ENCODE measurements around the gene RAB20.
"Not testable (repeated sequence)": the region's sequence is repeated elsewhere in the genome, so short reads cannot be mapped to it uniquely, and the experiment has no call there.

Gene RAB20

DNA sequence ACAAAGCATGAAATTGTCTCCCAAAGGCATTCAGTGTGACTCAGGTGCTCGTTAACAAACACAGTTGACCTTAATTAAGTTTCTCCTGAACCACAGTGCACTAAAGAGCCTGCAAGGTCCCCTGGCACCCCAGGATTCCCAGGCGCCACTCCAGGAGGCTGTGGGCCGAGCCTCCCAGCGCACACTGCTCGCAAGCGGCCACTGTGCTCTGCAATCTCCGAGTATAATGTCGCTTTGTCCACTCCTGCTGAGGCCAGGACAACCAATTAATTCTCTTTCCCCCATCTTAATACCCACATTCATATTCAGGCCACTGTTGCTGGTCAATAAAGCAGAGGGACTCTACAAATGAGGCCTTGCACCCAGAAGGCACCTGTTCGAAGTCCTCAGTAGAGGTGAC lies 8.8 kb downstream of the RAB20 start:
- no peak for DNase-seq

DNA sequence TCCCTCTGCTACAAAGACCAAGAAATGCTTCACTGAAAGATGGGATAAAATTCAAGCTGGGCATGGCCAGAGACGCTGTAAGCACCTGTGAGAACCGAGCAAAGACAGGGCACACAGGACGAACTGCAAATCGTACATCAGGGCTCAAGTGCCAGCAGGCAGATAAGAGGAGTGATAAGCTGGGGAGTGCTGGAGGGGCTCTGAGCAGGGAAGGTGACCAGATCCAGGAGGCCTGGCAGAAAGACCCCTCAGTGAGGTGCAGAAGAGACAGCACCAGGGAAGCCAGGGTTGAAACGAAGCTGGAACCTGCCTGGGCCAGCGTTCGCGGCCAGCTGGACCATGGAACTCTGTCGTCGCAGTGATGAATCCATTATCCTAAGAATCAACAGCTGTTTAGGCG lies 10.2 kb downstream of the RAB20 start:
- no peak for DNase-seq

- no peak for DNase-seq
These were observed 11.7 kb downstream of the RAB20 start for GRCh38 chr13:110549795-110550160.

DNA sequence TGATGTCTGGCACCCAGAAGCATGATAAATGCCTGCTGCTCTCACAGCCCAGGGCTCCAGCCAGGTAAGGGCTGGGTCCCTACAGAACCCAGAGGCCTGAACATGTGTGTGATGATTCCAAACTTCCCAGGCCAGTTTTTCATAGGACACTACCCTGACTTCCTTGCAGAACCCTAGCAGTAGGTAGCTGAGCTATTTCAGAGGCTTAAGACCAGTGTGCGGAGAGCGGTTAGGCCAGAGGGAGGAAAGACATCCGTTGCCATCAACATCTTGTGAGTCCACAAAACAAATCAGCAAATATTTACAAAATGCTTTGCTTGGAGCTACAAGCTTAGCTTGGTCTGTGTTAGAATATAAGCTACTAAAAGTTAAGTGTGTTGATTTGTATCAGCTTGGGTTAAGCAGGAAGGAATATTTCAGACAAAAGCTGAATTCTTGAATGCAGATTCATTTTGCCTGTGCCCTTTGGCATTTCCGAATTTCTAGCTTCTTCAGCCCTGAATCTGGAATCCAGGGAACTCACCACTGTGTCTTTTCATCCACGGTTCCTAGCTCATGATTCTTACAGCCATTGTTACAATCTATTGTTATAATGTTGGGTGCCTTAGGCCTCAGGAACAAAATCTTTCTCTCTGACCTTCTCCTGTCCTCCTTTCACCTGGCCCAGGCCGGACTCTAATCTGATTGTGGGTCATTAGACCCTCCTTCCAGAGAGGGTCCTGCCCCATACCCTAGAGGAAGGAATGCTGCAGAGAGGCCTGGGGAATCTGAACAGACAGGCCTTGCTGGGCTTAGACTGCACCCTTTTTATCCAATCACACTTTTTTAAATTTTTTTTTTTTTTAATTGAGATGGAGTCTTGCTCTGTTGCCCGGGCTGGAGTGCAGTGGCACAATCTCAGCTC lies 12.4 kb downstream of the RAB20 start:
- DNase-seq = no peak

- peak; percentile 54 for DNase-seq
These were observed 14.6 kb downstream of the RAB20 start for GRCh38 chr13:110546926-110547325.

- DNase-seq = no peak
These were observed 15.1 kb downstream of the RAB20 start for GRCh38 chr13:110546378-110546777.

- DNase-seq = no peak
These were observed 19.2 kb downstream of the RAB20 start for GRCh38 chr13:110542169-110542796.

- DNase-seq = no peak
These were observed 20.0 kb downstream of the RAB20 start for GRCh38 chr13:110541526-110541920.

- DNase-seq = no peak
These were observed 20.5 kb downstream of the RAB20 start for GRCh38 chr13:110540871-110541525.

DNA sequence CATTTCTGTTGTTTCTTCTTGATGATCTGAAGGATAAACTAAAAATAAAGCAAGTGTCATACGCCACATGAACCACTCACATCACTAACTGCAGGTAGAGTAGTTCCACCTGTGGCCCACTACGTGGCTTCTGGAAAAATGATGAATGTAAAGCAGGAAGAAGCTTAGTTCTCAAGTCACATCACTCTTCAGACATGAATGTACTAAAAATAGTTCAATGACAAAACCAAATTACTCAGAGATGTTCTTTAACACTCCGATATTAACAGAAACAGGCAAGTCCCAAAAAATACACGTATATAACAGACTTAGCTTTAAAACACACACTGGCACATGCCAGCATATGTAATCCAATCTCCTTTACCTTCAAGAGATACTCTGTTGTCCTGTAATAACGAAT lies 21.6 kb downstream of the RAB20 start:
- no peak for DNase-seq

- peak; percentile 69 for DNase-seq
These were observed 22.9 kb downstream of the RAB20 start for GRCh38 chr13:110538632-110539031.

DNA sequence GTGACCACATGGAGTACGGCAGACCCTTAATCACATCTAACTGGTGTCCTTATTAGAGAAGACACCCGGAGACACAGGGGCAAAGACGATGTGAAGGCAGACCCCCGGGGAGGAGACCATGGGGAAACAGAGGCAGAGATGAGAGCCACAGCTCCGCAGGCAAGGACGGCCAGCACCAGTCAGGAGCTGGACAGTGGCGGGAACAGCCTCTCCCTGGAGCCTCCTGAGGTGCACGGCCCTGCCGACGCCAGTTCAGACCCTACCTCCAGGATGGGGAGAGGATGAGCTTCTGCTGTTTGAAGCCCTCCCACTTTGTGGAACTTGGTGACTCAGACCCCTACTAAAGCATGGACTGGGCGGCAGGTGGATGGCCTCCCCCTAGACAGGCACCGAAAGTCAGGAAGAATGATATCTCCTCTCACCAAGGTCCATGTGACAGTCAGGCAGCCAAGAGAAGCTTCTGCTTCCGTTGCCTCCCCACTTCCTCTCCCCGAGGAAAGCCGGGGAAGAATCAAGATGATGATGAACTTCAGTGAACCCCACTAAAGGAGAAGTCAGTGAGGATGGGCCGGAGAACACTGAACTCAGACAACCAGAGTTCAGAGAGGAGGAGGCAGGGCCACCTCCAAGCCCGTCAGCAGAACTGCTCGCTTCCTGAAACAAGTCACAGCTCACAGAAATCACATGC lies 25.4 kb downstream of the RAB20 start:
- no peak for DNase-seq

GRCh38 chr13:110535526-110535925 lies 26.0 kb downstream of the RAB20 start:
- no peak for DNase-seq

GRCh38 chr13:110533771-110534670 lies 27.5 kb downstream of the RAB20 start:
- no peak for DNase-seq

DNA sequence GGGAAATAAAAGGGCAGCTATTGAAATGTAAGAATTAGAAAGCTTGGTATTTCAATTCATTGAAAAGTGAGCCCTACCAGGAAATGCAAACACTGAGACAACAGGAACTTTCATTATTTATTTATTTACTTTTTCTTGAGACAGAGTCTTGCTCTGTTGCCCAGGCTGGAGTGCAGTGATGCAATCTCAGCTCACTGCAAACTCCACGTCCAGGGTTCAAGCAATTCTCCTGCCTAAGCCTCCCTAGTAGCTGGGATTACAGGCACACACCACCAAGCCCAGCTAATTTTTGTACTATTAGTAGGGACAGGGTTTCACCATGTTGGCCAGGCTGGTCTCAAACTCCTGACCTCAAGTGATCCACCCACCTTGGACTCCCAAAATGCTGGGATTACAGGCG lies 29.3 kb downstream of the RAB20 start:
- DNase-seq = not testable (repeated sequence)

- no peak for DNase-seq
These were observed 29.8 kb downstream of the RAB20 start for GRCh38 chr13:110531671-110532083.

DNA sequence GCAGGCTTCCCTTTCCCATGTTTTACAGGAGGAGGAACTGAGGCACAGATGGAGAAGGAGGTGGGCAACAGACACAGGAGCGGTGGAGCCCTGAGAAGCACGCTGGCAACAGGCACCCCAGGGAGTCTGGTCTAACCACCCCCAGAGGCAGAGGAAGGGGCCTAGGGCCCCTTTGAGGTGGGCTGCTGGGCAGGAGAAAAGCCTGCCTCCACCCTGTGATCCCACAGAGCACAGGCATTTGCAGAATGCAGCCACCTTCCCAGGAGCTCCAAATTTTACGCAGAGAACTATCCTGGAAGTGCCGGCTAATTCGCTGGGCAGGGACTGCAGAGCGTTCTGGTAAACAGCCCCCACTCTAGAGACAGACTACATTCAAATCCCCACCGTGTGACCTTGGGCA lies 30.4 kb downstream of the RAB20 start:
- DNase-seq = no peak

DNA sequence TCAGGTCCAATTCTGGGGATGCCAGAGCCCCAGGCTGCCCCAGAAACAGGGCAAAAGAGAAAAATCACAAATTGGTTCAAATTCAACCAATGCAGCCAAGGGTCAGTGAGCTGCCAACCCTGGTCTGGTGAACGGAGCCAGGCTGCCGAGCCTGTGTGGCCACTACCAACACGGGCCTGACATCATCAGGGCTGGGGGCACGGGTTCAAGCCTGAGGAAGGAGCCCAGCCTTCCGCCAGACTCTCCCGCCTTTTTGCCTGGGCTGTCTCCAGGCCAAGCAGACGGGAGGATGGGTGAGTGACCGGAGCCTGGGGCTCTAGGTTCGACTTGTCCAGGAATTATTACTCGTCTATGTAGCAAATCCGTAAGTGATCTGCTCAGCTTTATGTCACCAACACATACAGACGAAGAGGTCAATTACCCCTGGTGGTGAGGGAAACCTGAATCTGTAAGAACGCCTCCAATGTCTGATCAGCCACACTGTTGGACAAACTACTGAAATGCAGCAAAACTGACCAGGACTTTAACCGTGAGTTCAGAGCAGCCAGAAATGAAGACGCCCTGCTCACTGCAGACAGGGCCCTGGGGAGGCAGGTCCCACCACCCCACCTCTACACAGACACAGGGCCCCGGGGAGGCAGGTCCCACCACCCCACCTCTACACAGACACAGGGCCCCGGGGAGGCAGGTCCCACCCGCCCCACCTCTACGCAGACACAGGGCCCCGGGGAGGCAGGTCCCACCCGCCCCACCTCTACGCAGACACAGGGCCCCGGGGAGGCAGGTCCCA lies 31.8 kb downstream of the RAB20 start:
- no peak for DNase-seq

DNA sequence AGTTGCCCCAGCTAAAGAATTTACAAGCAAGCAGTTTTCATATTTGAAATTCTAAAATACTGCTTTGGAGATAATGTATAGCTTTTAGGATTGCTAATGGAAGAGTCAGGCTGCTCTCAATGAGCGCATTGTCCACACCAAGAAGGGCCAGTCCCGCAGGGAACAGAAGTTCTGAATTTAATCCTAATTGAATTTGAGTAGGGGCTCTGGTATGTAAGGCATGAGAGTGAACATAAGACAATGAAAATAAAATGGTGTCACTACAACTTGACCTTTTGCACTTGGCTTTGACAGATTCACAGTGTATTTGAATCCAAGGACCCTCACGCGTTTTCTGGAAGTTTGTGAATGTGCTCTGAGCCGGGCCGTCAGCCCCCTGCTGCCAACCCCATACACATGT lies 32.6 kb downstream of the RAB20 start:
- no peak for DNase-seq

GRCh38 chr13:110528371-110528770 lies 33.2 kb downstream of the RAB20 start:
- DNase-seq = no peak

All from right hindlimb (tissue), 1 donor.